Activated T-cell treated with anti-CD3 and anti-CD28 coated beads, Interleukin-2, amount 50 U/mL, for 4 hours (primary cell): ENCODE data around the gene CCDC7. TPM values are rescaled to one million over a fixed set of nuclear protein-coding genes. Genes with fewer than 3 reads are reported as not detected.
A peak's percentile ranks its signal among the peaks of the same experiment; 100 is the strongest.
"Not testable (repeated sequence)": the region's sequence is repeated elsewhere in the genome, so short reads cannot be mapped to it uniquely, and the experiment has no call there.

ENCODE experiments used
- ATAC-seq, 2 donors: fragments of 200-7000 bp; cut with Tn5 transposase; one replicate each; pipeline ENCODE4 v1.10.0; 2021
- DNase-seq: peaks from one replicate; pipeline ENCODE4 v3.0.0-alpha.2; 2020
- H3K27me3 Mint-ChIP-seq: one replicate; pipeline ENCODE4 v1.8.0; 2021; ENCODE audit warnings: low read depth, mixed read lengths
- H3K36me3 Mint-ChIP-seq: one replicate; pipeline ENCODE4 v1.8.0; 2022; ENCODE audit warnings: mixed read lengths; ENCODE audit not compliant: insufficient read depth
- H3K4me1 Mint-ChIP-seq: one replicate; pipeline ENCODE4 v1.8.0; 2021; ENCODE audit warnings: low read depth, mixed read lengths
- H3K4me3 Mint-ChIP-seq: one replicate; pipeline ENCODE4 v1.8.0; 2021; ENCODE audit warnings: mild to moderate bottlenecking, moderate library complexity, mixed read lengths
- H3K9me3 Mint-ChIP-seq: one replicate; pipeline ENCODE4 v1.8.0; 2021; ENCODE audit warnings: mixed read lengths
- total RNA-seq, 3 donors: library from RNA; stranded (reverse); gene quantifications; one replicate each; pipeline ENCODE4 v1.2.1, GENCODE V29; 2021

CCDC7 gene
- total RNA-seq, 3 donors from 2014 or later, result 7.2 to 9.5 (median 8.8) TPM

GRCh38 chr10:32909970-32910369, 464.0 kb downstream of the CCDC7 start:
- H3K4me3 Mint-ChIP-seq, ATAC-seq, H3K27me3 Mint-ChIP-seq, DNase-seq, H3K9me3 Mint-ChIP-seq: not testable (repeated sequence)
- Mint-ChIP-seq H3K4me1 (peaks cover 13% of the 10 kb centered on the region), H3K36me3 (peaks cover 55% of the 10 kb centered on the region)

- H3K4me1 Mint-ChIP-seq, result peaks cover 13% of the 10 kb centered on the region
- H3K9me3 Mint-ChIP-seq, result no peaks in the 10 kb centered on the region
- no peak for DNase-seq
- no peak for ATAC-seq
- no peak overlapping the region for H3K4me3 Mint-ChIP-seq
- peaks cover 57% of the 10 kb centered on the region for H3K36me3 Mint-ChIP-seq
- no peaks in the 10 kb centered on the region for H3K27me3 Mint-ChIP-seq
Measured at GRCh38 chr10:32911285-32912016, 465.5 kb downstream of the CCDC7 start.

- ATAC-seq, H3K4me3 Mint-ChIP-seq, H3K9me3 Mint-ChIP-seq, DNase-seq, H3K27me3 Mint-ChIP-seq: not testable (repeated sequence)
- peaks cover 25% of the 10 kb centered on the region for H3K4me1 Mint-ChIP-seq
- peaks cover 67% of the 10 kb centered on the region for H3K36me3 Mint-ChIP-seq
Measured at GRCh38 chr10:32917817-32918216, 471.9 kb downstream of the CCDC7 start.

GRCh38 chr10:32922170-32922569, 476.2 kb downstream of the CCDC7 start:
- ATAC-seq (no peak), DNase-seq (no peak)
- Mint-ChIP-seq H3K9me3 (no peaks in the 10 kb centered on the region), H3K27me3 (no peaks in the 10 kb centered on the region), H3K4me1 (peaks cover 32% of the 10 kb centered on the region), H3K4me3 (no peak overlapping the region), H3K36me3 (peaks cover 64% of the 10 kb centered on the region)

GRCh38 chr10:32923134-32923533, 477.2 kb downstream of the CCDC7 start:
- ATAC-seq (peak in 1 of 2 donors; percentile 10), DNase-seq (no peak)
- no peaks in the 10 kb centered on the region for H3K27me3 Mint-ChIP-seq
- H3K36me3 Mint-ChIP-seq, result peaks cover 61% of the 10 kb centered on the region
- peaks cover 32% of the 10 kb centered on the region for H3K4me1 Mint-ChIP-seq
- no peaks in the 10 kb centered on the region for H3K9me3 Mint-ChIP-seq
- no peak overlapping the region for H3K4me3 Mint-ChIP-seq

GRCh38 chr10:32923849-32924248, 477.9 kb downstream of the CCDC7 start:
- Mint-ChIP-seq H3K36me3 (peaks cover 63% of the 10 kb centered on the region), H3K9me3 (no peaks in the 10 kb centered on the region), H3K4me3 (no peak overlapping the region), H3K27me3 (no peaks in the 10 kb centered on the region), H3K4me1 (peaks cover 36% of the 10 kb centered on the region)
- ATAC-seq (no peak), DNase-seq (no peak)

Other genes starting within 250 kb of the CCDC7 start
- gene EPC1, start 99.0 kb upstream of the CCDC7 start, total RNA-seq, result 10 to 100 TPM; 44.9 to 53.5 (median 46.0) TPM